Measurements from ENCODE around the gene MST1R. TPM values are rescaled to one million over a fixed set of nuclear protein-coding genes. Genes with fewer than 3 reads are reported as not detected.

MST1R gene
- 1 to 10 TPM; 1.3 TPM for total RNA-seq
- under 1 TPM in 1 of 2 donors, not detected in 1; 0.38 TPM for polyA plus RNA-seq

DNA sequence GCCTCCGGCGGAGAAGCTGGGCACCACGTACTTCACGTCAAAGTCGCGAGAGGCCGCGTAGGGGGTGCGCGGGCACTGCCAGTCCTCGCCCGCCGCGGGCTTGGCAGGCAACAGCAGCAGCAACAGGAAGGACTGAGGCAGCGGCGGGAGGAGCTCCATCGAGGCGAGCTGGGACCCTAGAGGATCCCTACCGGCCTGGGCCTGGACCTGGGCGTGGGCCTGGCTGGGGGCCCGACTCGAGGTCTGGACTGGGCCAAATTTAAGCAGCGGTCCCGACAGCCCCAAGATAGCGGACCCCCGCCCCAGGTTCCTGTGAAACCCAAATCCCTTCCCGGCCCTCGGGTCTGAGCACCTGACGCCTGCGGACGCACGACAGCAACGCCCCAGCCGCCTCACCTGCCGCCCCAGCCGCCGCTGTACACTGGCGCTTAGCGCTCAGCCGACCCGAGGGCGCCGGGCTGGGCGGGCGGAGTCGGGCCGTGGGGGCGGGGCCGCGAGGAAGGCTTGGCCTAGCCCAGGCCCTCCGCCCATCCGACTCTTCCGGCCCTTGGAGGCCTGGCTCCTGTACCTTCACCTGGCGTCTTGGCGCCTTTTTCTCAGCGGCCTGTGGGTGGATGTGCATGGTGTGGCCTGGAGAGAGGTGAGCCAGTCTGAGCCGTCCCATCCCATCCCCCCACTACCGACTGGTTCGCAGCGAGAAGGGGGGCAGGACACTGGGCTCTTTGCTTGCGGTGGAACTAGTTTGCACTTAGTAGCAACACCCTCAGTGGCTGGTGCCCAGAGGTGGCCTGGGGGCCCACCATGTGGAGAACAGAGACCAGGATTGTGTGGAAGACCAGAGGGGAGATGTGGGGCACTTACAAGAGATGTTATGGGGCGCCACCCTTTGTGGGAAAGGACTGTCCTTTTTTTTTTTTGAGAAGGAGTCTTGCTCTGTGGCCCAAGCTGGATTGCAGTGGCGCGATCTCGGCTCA, at the start of gene MST1R:
Gene MST1R, minus strand, starts transcription at position 423 of the 974 bp plus-strand sequence. Its CDS starts 264 bp downstream, at position 159.
- Histone ChIP-seq H3K27ac (ENCODE audit: low read depth, low read length) (peak within 1 kb of the TSS; percentile 23), H3K36me3 (ENCODE audit: insufficient read depth, low read length) (no peaks in the 10 kb centered on the region), H3K9me3 (ENCODE audit: control insufficient read depth in 1 of 2, low read length in 2 of 2) (no peaks in the 10 kb centered on the region), H3K4me1 (ENCODE audit: insufficient read depth, low read length) (peaks cover 35% of the 10 kb centered on the region), H3K27me3 (ENCODE audit: insufficient read depth, low read length) (no peaks in the 10 kb centered on the region), H3K4me3 (ENCODE audit: low read length in 2 of 2) (peak within 1 kb of the TSS; percentile 29 to 47)
- intact Hi-C loops (cut with micrococcal nuclease), result no loop called here
- peaks cover 15 to 36% (median 25%) of the 10 kb centered on the region in 4 donors for H3K4me1 Mint-ChIP-seq
- POLR2A ChIA-PET (ENCODE audit: partially characterized antibody), result interaction anchor here (1.2 kb wide), 1 partner anchor 26 kb away, joined by 4 read pairs; the partner anchor contains the start of gene MON1A
- CTCF ChIA-PET (ENCODE audit: partially characterized antibody), result no interaction called here
- no peaks in the 10 kb centered on the region for H3K27me3 Mint-ChIP-seq
- H3K9me3 Mint-ChIP-seq, result no peaks in the 10 kb centered on the region
- peak within 1 kb of the TSS; percentile 75 to 87 (median 85) for H3K4me3 Mint-ChIP-seq
- H3K27ac Mint-ChIP-seq, result peak within 1 kb of the TSS; percentile 38 to 95 (median 92)
- DNase-seq, result peak; percentile 83 to 85 (median 84)
- H3K36me3 Mint-ChIP-seq, result peaks cover 0 to 3% of the 10 kb centered on the region in 2 donors

DNA sequence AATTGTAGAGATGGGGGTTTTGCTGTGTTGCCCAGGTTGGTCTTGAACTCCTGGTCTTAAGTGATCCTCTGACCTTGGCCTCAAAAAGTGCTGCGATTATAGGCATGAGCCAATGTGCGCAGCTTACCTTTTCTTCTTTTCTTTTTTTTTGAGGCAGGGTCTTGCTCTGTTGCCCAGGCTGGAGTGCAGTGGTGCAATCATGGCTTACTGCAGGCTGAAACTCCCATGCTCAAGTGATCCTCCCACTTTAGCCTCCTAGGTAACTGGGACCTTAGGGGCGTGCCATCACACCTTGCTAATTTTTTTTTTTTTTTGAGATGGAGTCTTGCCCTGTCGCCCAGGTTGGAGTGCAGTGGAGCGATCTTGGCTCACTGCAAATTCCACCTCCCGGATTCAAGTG, 49.3 kb upstream of the MST1R start:
- no peaks in the 10 kb centered on the region for H3K27me3 Mint-ChIP-seq
- CTCF ChIA-PET (ENCODE audit: partially characterized antibody), result no interaction called here
- H3K4me3 Mint-ChIP-seq, result no peak overlapping the region

DNA sequence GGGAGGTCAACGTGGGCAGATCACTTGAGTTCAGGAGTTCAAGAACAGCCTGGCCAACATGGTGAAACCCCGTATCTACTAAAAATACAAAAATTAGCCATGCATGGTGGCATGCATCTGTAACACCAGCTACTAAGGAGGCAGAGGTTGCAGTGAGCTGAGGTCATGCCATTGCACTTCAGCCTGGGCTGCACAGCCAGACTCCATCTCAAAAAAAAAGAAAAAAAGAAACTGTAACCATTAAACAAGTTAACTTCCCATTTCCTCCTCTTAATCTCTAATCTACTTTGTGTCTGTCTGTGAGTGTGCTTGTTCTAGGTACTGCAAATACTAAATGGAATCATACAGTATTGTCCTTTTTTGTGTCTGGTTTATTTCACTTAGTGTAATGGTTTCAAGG, 39.0 kb upstream of the MST1R start:
- Mint-ChIP-seq H3K36me3 (peaks cover 8 to 27% of the 10 kb centered on the region in 2 donors), H3K27ac (peak overlapping the region in 6 of 7 donors; percentile 13 to 60 (median 42)), H3K4me3 (peak overlapping the region in 7 of 8 donors; percentile 0 to 71 (median 10)), H3K27me3 (no peaks in the 10 kb centered on the region), H3K9me3 (peaks cover 0 to 3% (median 0%) of the 10 kb centered on the region in 8 donors), H3K4me1 (peaks cover 18 to 58% (median 35%) of the 10 kb centered on the region in 4 donors)
- intact Hi-C loops (cut with micrococcal nuclease), result loop anchor here (5.0 kb wide), 1 partner anchor 270 kb away; the partner anchor contains the start of gene APEH
- no peak for DNase-seq
- POLR2A ChIA-PET (ENCODE audit: partially characterized antibody), result no interaction called here
- Histone ChIP-seq H3K4me3 (ENCODE audit: low read length in 2 of 2) (no peak overlapping the region), H3K4me1 (ENCODE audit: insufficient read depth, low read length) (peaks cover 24% of the 10 kb centered on the region), H3K27me3 (ENCODE audit: insufficient read depth, low read length) (no peaks in the 10 kb centered on the region), H3K27ac (ENCODE audit: low read depth, low read length) (no peak overlapping the region), H3K9me3 (ENCODE audit: control insufficient read depth in 1 of 2, low read length in 2 of 2) (no peaks in the 10 kb centered on the region), H3K36me3 (ENCODE audit: insufficient read depth, low read length) (no peaks in the 10 kb centered on the region)
- CTCF ChIA-PET (ENCODE audit: partially characterized antibody), result no interaction called here

More for the DNA sequence above, 49.3 kb upstream of the MST1R start:
- H3K4me3 ChIP-seq (ENCODE audit: low read length in 2 of 2), result no peak overlapping the region
- Mint-ChIP-seq H3K27ac (peak overlapping the region in 1 of 7 donors; percentile 37), H3K4me1 (peaks cover 12 to 48% (median 23%) of the 10 kb centered on the region in 4 donors), H3K9me3 (no peaks in the 10 kb centered on the region), H3K36me3 (peaks cover 5 to 6% of the 10 kb centered on the region in 2 donors)
- no peaks in the 10 kb centered on the region for H3K36me3 ChIP-seq (ENCODE audit: insufficient read depth, low read length)
- no peaks in the 10 kb centered on the region for H3K27me3 ChIP-seq (ENCODE audit: insufficient read depth, low read length)
- H3K4me1 ChIP-seq (ENCODE audit: insufficient read depth, low read length), result peaks cover 7% of the 10 kb centered on the region
- intact Hi-C loops (cut with micrococcal nuclease), result no loop called here
- H3K9me3 ChIP-seq (ENCODE audit: control insufficient read depth in 1 of 2, low read length in 2 of 2), result no peaks in the 10 kb centered on the region
- no peak overlapping the region for H3K27ac ChIP-seq (ENCODE audit: low read depth, low read length)
- POLR2A ChIA-PET (ENCODE audit: partially characterized antibody), result no interaction called here
- no peak for DNase-seq

DNA sequence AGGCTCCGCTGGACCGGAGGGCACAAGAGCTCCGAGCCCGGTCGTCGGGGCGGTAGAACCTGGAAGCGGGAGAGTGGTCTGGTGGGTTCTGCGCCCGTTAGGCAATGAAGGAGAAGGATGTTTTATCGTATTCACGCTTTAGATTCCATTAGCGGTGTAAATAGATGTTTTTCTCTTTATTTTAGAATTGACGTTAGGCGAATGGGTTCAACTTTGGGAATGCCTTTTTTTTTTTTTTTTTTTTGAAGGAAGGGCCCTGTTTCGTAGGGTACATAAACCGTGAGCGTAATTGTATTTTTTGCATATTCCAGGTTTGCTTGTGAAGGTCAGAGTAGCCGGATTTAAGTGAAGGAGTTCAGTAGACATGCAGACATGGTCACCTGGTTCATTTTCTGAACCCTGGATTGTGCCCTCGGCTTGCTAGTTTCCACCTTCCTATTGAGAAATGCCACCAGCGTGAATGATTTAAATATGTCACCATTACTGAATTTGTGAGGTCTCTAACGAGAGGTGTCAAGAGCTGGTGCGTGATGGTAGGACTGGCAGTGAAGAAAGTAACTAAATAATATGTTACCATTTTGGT, 37.1 kb upstream of the MST1R start:
- intact Hi-C loops (cut with micrococcal nuclease), result loop anchor here (1.0 to 5.0 kb wide), 2 partner anchors 11 to 268 kb away; partner anchors contain the start of genes APEH and MON1A
- Histone ChIP-seq H3K27ac (ENCODE audit: low read depth, low read length) (peak overlapping the region; percentile 96), H3K36me3 (ENCODE audit: insufficient read depth, low read length) (no peaks in the 10 kb centered on the region), H3K27me3 (ENCODE audit: insufficient read depth, low read length) (no peaks in the 10 kb centered on the region), H3K4me3 (ENCODE audit: low read length in 2 of 2) (peak overlapping the region; percentile 75 to 96), H3K9me3 (ENCODE audit: control insufficient read depth in 1 of 2, low read length in 2 of 2) (no peaks in the 10 kb centered on the region), H3K4me1 (ENCODE audit: insufficient read depth, low read length) (peaks cover 19% of the 10 kb centered on the region)
- POLR2A ChIA-PET (ENCODE audit: partially characterized antibody), result interaction anchor here (0.8 to 3.5 kb wide), 19 partner anchors 10 to 1449 kb away, joined by 3 to 60 read pairs (median 5); partner anchors contain the start of genes IFRD2, INKA1, IP6K2 and MON1A
- peaks cover 0 to 3% (median 0%) of the 10 kb centered on the region in 8 donors for H3K9me3 Mint-ChIP-seq
- CTCF ChIA-PET (ENCODE audit: partially characterized antibody), result interaction anchor here (0.7 kb wide), 1 partner anchor 1507 kb away, joined by 3 read pairs; no protein-coding TSS in a partner anchor
- peak overlapping the region; percentile 95 to 99 (median 98) for H3K27ac Mint-ChIP-seq
- H3K36me3 Mint-ChIP-seq, result peaks cover 5 to 19% of the 10 kb centered on the region in 2 donors
- no peaks in the 10 kb centered on the region for H3K27me3 Mint-ChIP-seq
- no peak for DNase-seq
- peaks cover 17 to 45% (median 29%) of the 10 kb centered on the region in 4 donors for H3K4me1 Mint-ChIP-seq
- peak overlapping the region; percentile 94 to 99 (median 98) for H3K4me3 Mint-ChIP-seq

DNA sequence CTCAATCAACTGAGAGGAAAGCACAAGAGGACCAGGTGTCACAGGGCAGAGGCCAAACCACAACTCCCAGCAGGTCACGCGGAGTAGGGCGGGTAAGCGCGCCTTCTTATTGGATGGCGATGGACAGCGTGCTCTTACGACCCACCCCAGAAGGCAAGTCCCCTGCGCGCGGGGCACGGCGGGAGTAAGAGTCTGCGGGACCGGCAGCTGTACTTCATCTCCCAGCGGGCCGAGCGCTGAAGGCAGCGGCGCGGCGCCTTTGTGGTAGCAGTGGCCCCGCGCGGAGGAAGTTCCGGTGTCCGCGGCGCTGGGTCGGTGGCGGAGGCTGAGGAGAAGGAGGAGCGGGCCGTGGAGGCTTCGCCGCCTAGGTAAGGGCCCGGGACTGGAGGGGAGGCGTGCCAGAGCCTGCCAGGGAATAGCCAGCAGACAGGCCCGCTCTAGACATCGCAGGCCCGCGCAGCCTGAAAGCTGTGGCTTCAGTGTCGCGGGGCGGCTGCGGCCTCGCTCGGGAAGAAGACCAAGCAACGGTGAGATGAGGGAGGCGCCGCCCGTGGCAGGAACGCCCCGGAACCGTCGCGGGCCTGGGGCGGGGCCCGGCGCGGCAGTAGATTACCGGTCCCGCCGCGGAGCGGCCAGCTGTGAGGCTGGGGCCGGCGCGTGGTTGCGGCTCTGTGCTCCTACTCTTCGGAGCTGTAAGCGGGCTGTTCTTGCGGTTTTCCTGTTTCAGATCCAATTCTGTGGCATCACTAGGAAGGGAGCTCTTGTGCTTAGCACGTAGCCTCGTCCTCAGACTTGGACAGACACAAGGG, 36.4 kb upstream of the MST1R start, which contains the start of gene RBM6:
Gene RBM6, plus strand, starts transcription at position 293 of the 809 bp plus-strand sequence. CDS start 22,492 bp downstream, outside the sequence.
- Mint-ChIP-seq H3K4me3 (peak within 1 kb of the TSS; percentile 94 to 99 (median 98)), H3K36me3 (peaks cover 5 to 15% of the 10 kb centered on the region in 2 donors), H3K27me3 (no peaks in the 10 kb centered on the region), H3K4me1 (peaks cover 17 to 40% (median 26%) of the 10 kb centered on the region in 4 donors), H3K9me3 (peaks cover 0 to 3% (median 0%) of the 10 kb centered on the region in 8 donors), H3K27ac (peak within 1 kb of the TSS; percentile 97 to 99 (median 98))
- intact Hi-C loops (cut with micrococcal nuclease), result loop anchor here (1.0 to 10.0 kb wide), 6 partner anchors 11 to 525 kb away; partner anchors contain the start of genes APEH, HYAL3, MON1A and NAA80
- no peaks in the 10 kb centered on the region for H3K9me3 ChIP-seq (ENCODE audit: control insufficient read depth in 1 of 2, low read length in 2 of 2)
- peak within 1 kb of the TSS; percentile 96 for H3K27ac ChIP-seq (ENCODE audit: low read depth, low read length)
- DNase-seq, result peak; percentile 92 to 97 (median 94)
- peak within 1 kb of the TSS; percentile 75 to 96 for H3K4me3 ChIP-seq (ENCODE audit: low read length in 2 of 2)
- CTCF ChIA-PET (ENCODE audit: partially characterized antibody), result interaction anchor here (0.7 kb wide), 1 partner anchor 1506 kb away, joined by 3 read pairs; no protein-coding TSS in a partner anchor
- H3K4me1 ChIP-seq (ENCODE audit: insufficient read depth, low read length), result peaks cover 19% of the 10 kb centered on the region
- POLR2A ChIA-PET (ENCODE audit: partially characterized antibody), result interaction anchor here (0.8 to 3.5 kb wide), 23 partner anchors 10 to 1560 kb away, joined by 3 to 60 read pairs (median 4); partner anchors contain the start of genes DCAF1, IFRD2, INKA1 and IP6K2
- no peaks in the 10 kb centered on the region for H3K36me3 ChIP-seq (ENCODE audit: insufficient read depth, low read length)
- H3K27me3 ChIP-seq (ENCODE audit: insufficient read depth, low read length), result no peaks in the 10 kb centered on the region

DNA sequence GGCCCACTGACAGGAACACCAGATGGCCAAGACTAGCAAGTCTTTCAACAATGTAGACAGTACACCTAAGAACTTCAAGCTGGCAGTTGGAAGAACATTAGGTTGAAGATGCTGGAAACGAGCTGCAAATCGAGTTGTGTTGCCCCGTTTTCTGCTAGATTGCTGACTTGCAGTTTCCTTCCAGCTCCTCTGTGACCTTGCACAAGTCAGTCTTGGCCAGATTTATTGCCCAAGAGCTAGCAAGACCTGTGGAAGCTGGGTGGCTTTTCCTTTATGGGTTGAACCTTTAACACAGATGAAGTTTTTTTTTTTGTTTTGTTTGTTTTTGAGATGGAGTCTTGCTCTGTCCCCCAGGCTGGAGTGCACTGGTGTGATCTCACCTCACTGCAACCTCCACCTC, 33.4 kb upstream of the MST1R start:
- Mint-ChIP-seq H3K36me3 (peaks cover 0 to 10% of the 10 kb centered on the region in 2 donors), H3K4me3 (no peak overlapping the region), H3K4me1 (peaks cover 9 to 25% (median 15%) of the 10 kb centered on the region in 4 donors), H3K27ac (no peak overlapping the region), H3K9me3 (peaks cover 0 to 3% (median 0%) of the 10 kb centered on the region in 8 donors), H3K27me3 (no peaks in the 10 kb centered on the region)
- no peaks in the 10 kb centered on the region for H3K27me3 ChIP-seq (ENCODE audit: insufficient read depth, low read length)
- no peak overlapping the region for H3K27ac ChIP-seq (ENCODE audit: low read depth, low read length)
- CTCF ChIA-PET (ENCODE audit: partially characterized antibody), result no interaction called here
- H3K9me3 ChIP-seq (ENCODE audit: control insufficient read depth in 1 of 2, low read length in 2 of 2), result no peaks in the 10 kb centered on the region
- no peaks in the 10 kb centered on the region for H3K36me3 ChIP-seq (ENCODE audit: insufficient read depth, low read length)
- H3K4me1 ChIP-seq (ENCODE audit: insufficient read depth, low read length), result peaks cover 19% of the 10 kb centered on the region
- POLR2A ChIA-PET (ENCODE audit: partially characterized antibody), result interaction anchor here (0.7 kb wide), 1 partner anchor 21 kb away, joined by 3 read pairs; no protein-coding TSS in a partner anchor
- DNase-seq, result no peak
- intact Hi-C loops (cut with micrococcal nuclease), result loop anchor here (10.0 kb wide), 1 partner anchor 522 kb away; the partner anchor contains the start of genes RHOA and TCTA
- H3K4me3 ChIP-seq (ENCODE audit: low read length in 2 of 2), result no peak overlapping the region

All from CD4-positive, alpha-beta memory T cell (primary cell).